ENCODE data around the gene ATG7.

The ATG7 gene

GRCh38 chr3:11529281-11529680, 257.1 kb downstream of the ATG7 start:
- DNase-seq = no peak
- H3K27ac ChIP-seq (ENCODE audit: low read length) = no peak overlapping the region

DNA sequence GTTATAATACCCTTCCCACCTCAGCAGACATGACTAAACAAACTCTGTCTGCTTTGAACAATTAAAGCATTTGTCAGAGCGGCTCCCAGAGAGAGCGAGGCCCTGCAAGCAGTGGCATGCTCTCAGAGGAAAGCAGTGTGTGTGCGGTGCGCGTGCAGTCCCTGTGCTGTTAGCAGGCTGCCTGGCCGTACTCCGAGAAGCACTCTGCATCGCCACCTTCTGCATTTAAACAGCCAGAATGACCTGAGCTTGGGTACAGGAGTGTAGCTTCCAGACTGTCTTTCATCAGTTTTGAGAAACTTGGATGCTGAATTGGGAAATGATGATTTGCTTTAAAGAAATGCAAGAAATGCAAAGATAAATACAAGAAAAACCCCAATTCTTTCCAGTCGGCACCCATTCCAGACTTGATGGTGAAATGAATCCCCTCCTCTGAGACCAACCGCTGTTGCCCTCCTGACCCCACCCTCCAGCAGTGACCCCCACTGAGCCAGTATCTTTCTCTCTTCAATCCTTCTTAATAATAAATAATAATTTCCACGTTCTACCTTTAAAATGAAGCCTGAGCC, 258.0 kb downstream of the ATG7 start:
- no peaks in the 10 kb centered on the region for H3K36me3 ChIP-seq (ENCODE audit: insufficient read depth, low read length)
- H3K27ac ChIP-seq (ENCODE audit: low read length) = no peak overlapping the region
- H3K9ac ChIP-seq (ENCODE audit: low read depth, low read length) = no peak overlapping the region
- no peak overlapping the region for H2AFZ ChIP-seq (ENCODE audit: low read depth, low read length)
- H4K20me1 ChIP-seq (ENCODE audit: insufficient read depth, low read length) = 0 out of 2 replicates have a peak, but pooled peaks cover 9% of the 10 kb centered on the region
- no peak overlapping the region for H3K4me3 ChIP-seq (ENCODE audit: low read depth in 1 of 2, low read length in 2 of 2)
- H3K4me1 ChIP-seq (ENCODE audit: insufficient read depth, low read length) = no peaks in the 10 kb centered on the region
- H3K27me3 ChIP-seq (ENCODE audit: insufficient read depth, low read length, poor library complexity) = no peaks in the 10 kb centered on the region
- DNase-seq (no peak), ATAC-seq (ENCODE audit: insufficient read depth, low read depth) (no peak)
- H3K4me2 ChIP-seq (ENCODE audit: insufficient read depth, low read length) = no peak overlapping the region
- TF ChIP-seq CTCF (IDR thresholded peaks at IDR 0.05; ENCODE audit: borderline replicate concordance, extremely low read depth, low read length, poor library complexity, severe bottlenecking) (no peak), EZH2 (IDR thresholded peaks at IDR 0.05; ENCODE audit: borderline replicate concordance, low read depth, low read length, severe bottlenecking) (no peak)
- no peaks in the 10 kb centered on the region for H3K9me3 ChIP-seq (ENCODE audit: insufficient read depth, low read length, severe bottlenecking)
- no peaks in the 10 kb centered on the region for H3K79me2 ChIP-seq (ENCODE audit: insufficient read depth, low read length)

More at GRCh38 chr3:11529281-11529680, 257.1 kb downstream of the ATG7 start:
- no peaks in the 10 kb centered on the region for H3K9me3 ChIP-seq (ENCODE audit: insufficient read depth, low read length, severe bottlenecking)
- H3K9ac ChIP-seq (ENCODE audit: low read depth, low read length) = no peak overlapping the region
- 0 out of 2 replicates have a peak, but pooled peaks cover 5% of the 10 kb centered on the region for H4K20me1 ChIP-seq (ENCODE audit: insufficient read depth, low read length)
- no peaks in the 10 kb centered on the region for H3K36me3 ChIP-seq (ENCODE audit: insufficient read depth, low read length)
- no peak for ATAC-seq (ENCODE audit: insufficient read depth, low read depth)
- H3K79me2 ChIP-seq (ENCODE audit: insufficient read depth, low read length) = no peaks in the 10 kb centered on the region
- H2AFZ ChIP-seq (ENCODE audit: low read depth, low read length) = no peak overlapping the region
- no peak overlapping the region for H3K4me2 ChIP-seq (ENCODE audit: insufficient read depth, low read length)
- no peaks in the 10 kb centered on the region for H3K27me3 ChIP-seq (ENCODE audit: insufficient read depth, low read length, poor library complexity)
- H3K4me1 ChIP-seq (ENCODE audit: insufficient read depth, low read length) = no peaks in the 10 kb centered on the region
- no peak for TF ChIP-seq EZH2 (IDR thresholded peaks at IDR 0.05; ENCODE audit: borderline replicate concordance, low read depth, low read length, severe bottlenecking)
- no peak overlapping the region for H3K4me3 ChIP-seq (ENCODE audit: low read depth in 1 of 2, low read length in 2 of 2)

- Histone ChIP-seq H3K36me3 (ENCODE audit: insufficient read depth, low read length) (no peaks in the 10 kb centered on the region), H3K27me3 (ENCODE audit: insufficient read depth, low read length, poor library complexity) (no peaks in the 10 kb centered on the region), H3K4me1 (ENCODE audit: insufficient read depth, low read length) (no peaks in the 10 kb centered on the region), H2AFZ (ENCODE audit: low read depth, low read length) (no peak overlapping the region), H3K79me2 (ENCODE audit: insufficient read depth, low read length) (no peaks in the 10 kb centered on the region), H3K4me2 (ENCODE audit: insufficient read depth, low read length) (no peak overlapping the region), H4K20me1 (ENCODE audit: insufficient read depth, low read length) (0 out of 2 replicates have a peak, but pooled peaks cover 9% of the 10 kb centered on the region), H3K9ac (ENCODE audit: low read depth, low read length) (no peak overlapping the region), H3K27ac (ENCODE audit: low read length) (no peak overlapping the region), H3K4me3 (ENCODE audit: low read depth in 1 of 2, low read length in 2 of 2) (no peak overlapping the region), H3K9me3 (ENCODE audit: insufficient read depth, low read length, severe bottlenecking) (no peaks in the 10 kb centered on the region)
- no peak; the same call in 2 of the 3 replicates for ATAC-seq (ENCODE audit: insufficient read depth, low read depth)
- TF ChIP-seq EZH2 (IDR thresholded peaks at IDR 0.05; ENCODE audit: borderline replicate concordance, low read depth, low read length, severe bottlenecking) = no peak
- TF ChIP-seq CTCF (IDR thresholded peaks at IDR 0.05; ENCODE audit: borderline replicate concordance, extremely low read depth, low read length, poor library complexity, severe bottlenecking) = no peak
- no peak for DNase-seq
These were observed 260.8 kb downstream of the ATG7 start for GRCh38 chr3:11532931-11533391.

- 0 out of 2 replicates have a peak, but pooled peaks cover 9% of the 10 kb centered on the region for H4K20me1 ChIP-seq (ENCODE audit: insufficient read depth, low read length)
- H3K27me3 ChIP-seq (ENCODE audit: insufficient read depth, low read length, poor library complexity) = no peaks in the 10 kb centered on the region
- no peak overlapping the region for H3K4me3 ChIP-seq (ENCODE audit: low read depth in 1 of 2, low read length in 2 of 2)
- TF ChIP-seq CTCF (IDR thresholded peaks at IDR 0.05; ENCODE audit: borderline replicate concordance, extremely low read depth, low read length, poor library complexity, severe bottlenecking) (no peak), EZH2 (IDR thresholded peaks at IDR 0.05; ENCODE audit: borderline replicate concordance, low read depth, low read length, severe bottlenecking) (no peak)
- ATAC-seq (ENCODE audit: insufficient read depth, low read depth) (no peak), DNase-seq (no peak)
- no peak overlapping the region for H3K4me2 ChIP-seq (ENCODE audit: insufficient read depth, low read length)
- no peak overlapping the region for H2AFZ ChIP-seq (ENCODE audit: low read depth, low read length)
- H3K36me3 ChIP-seq (ENCODE audit: insufficient read depth, low read length) = no peaks in the 10 kb centered on the region
- no peaks in the 10 kb centered on the region for H3K79me2 ChIP-seq (ENCODE audit: insufficient read depth, low read length)
- H3K9ac ChIP-seq (ENCODE audit: low read depth, low read length) = no peak overlapping the region
- no peaks in the 10 kb centered on the region for H3K9me3 ChIP-seq (ENCODE audit: insufficient read depth, low read length, severe bottlenecking)
- H3K4me1 ChIP-seq (ENCODE audit: insufficient read depth, low read length) = no peaks in the 10 kb centered on the region
- H3K27ac ChIP-seq (ENCODE audit: low read length) = no peak overlapping the region
These were observed 262.0 kb downstream of the ATG7 start for GRCh38 chr3:11534011-11534792.
